ENCODE measurements around the gene VWF.

GRCh38 chr12:5954661-5955060 lies 169.8 kb downstream of the VWF start:
- TF ChIP-seq, protein P1, sequence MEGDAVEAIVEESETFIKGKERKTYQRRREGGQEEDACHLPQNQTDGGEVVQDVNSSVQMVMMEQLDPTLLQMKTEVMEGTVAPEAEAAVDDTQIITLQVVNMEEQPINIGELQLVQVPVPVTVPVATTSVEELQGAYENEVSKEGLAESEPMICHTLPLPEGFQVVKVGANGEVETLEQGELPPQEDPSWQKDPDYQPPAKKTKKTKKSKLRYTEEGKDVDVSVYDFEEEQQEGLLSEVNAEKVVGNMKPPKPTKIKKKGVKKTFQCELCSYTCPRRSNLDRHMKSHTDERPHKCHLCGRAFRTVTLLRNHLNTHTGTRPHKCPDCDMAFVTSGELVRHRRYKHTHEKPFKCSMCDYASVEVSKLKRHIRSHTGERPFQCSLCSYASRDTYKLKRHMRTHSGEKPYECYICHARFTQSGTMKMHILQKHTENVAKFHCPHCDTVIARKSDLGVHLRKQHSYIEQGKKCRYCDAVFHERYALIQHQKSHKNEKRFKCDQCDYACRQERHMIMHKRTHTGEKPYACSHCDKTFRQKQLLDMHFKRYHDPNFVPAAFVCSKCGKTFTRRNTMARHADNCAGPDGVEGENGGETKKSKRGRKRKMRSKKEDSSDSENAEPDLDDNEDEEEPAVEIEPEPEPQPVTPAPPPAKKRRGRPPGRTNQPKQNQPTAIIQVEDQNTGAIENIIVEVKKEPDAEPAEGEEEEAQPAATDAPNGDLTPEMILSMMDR (IDR thresholded peaks at IDR 0.05; ENCODE audit: low read depth, low read length) = no peak
- no peak for TF ChIP-seq EZH2phosphoT487 (IDR thresholded peaks at IDR 0.05; ENCODE audit: low read depth)
